ENCODE measurements around the gene RIN1.

The RIN1 gene

GRCh38 chr11:66293777-66294625 is 42.2 kb downstream of the RIN1 start:
- no peak for DNase-seq

- no peak for DNase-seq
These were observed 42.9 kb downstream of the RIN1 start for GRCh38 chr11:66293352-66293751.

GRCh38 chr11:66292543-66293332 is 43.5 kb downstream of the RIN1 start:
- DNase-seq = no peak

GRCh38 chr11:66291706-66292542 is 44.3 kb downstream of the RIN1 start, which contains the start of gene TMEM151A:
TSS of gene TMEM151A (plus strand) at chr11:66291894. CDS start at chr11:66292014, 120 bp downstream.
- DNase-seq = no peak

- DNase-seq = peak; percentile 31
These were observed 44.9 kb downstream of the RIN1 start for GRCh38 chr11:66291303-66291705.

GRCh38 chr11:66290330-66290621 is 46.0 kb downstream of the RIN1 start:
- DNase-seq = no peak

GRCh38 chr11:66289548-66290329 is 46.5 kb downstream of the RIN1 start:
- peak; percentile 72 for DNase-seq

- DNase-seq = peak; percentile 99
These were observed 47.3 kb downstream of the RIN1 start, which contains the start of gene YIF1A for GRCh38 chr11:66288671-66289547. TSS of gene YIF1A (minus strand) at chr11:66289143. CDS start at chr11:66288985, 158 bp downstream.

GRCh38 chr11:66287889-66288670 is 48.2 kb downstream of the RIN1 start:
- no peak for DNase-seq

GRCh38 chr11:66287211-66287888 is 48.9 kb downstream of the RIN1 start:
- DNase-seq = no peak

GRCh38 chr11:66286699-66287098 is 49.5 kb downstream of the RIN1 start:
- no peak for DNase-seq

- no peak for DNase-seq
These were observed 50.8 kb downstream of the RIN1 start for GRCh38 chr11:66285250-66285947.

- DNase-seq = no peak
These were observed 51.6 kb downstream of the RIN1 start for GRCh38 chr11:66284526-66285078.

GRCh38 chr11:66283461-66284105 is 52.7 kb downstream of the RIN1 start:
- DNase-seq = no peak

GRCh38 chr11:66282468-66283455 is 53.5 kb downstream of the RIN1 start:
- peak; percentile 98 for DNase-seq

All from midbrain (tissue), 1 donor.